ENCODE results near the gene NEXN. TPM values are rescaled to one million over a fixed set of nuclear protein-coding genes. Genes with fewer than 3 reads are reported as not detected.

Gene NEXN
- total RNA-seq, 2 experiments from 2014 or later, result not detected

DNA sequence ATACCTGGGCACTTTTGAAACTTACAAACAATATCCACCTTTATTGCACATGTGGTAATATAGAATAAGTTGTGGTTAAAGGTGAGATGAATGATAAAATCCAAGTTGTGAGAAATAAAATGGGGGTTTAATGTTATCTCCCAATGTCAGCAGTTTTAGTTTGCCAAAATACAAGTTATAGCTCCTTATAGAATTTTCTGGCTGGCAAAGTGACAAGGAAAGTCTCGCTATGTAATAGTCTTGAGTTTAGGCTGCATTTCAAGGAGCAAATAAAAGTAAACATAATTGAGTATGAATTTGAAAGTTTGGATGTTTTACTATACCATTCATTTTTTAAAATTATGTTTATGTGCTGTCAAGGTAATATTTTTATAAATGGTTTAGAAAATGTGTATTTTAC lies 15.0 kb upstream of the NEXN start:
- H3K4me1 ChIP-seq (ENCODE audit: insufficient read depth, low read length, poor library complexity, severe bottlenecking), result no peaks in the 10 kb centered on the region
- H3K79me2 ChIP-seq (ENCODE audit: insufficient read depth, low read depth, low read length), result no peaks in the 10 kb centered on the region
- no peak overlapping the region for H2AFZ ChIP-seq (ENCODE audit: low read length)
- H3K9me2 ChIP-seq (ENCODE audit: insufficient read depth, low read length), result no peaks in the 10 kb centered on the region
- no peaks in the 10 kb centered on the region for H3K9me3 ChIP-seq (ENCODE audit: low read length)
- POLR2A ChIA-PET, result interaction anchor here (0.7 to 1.2 kb wide), 2 partner anchors 75 to 156 kb away, joined by 3 read pairs; no protein-coding TSS in a partner anchor
- H3K4me2 ChIP-seq (ENCODE audit: low read length), result no peak overlapping the region
- no peak overlapping the region for H3K27ac ChIP-seq (ENCODE audit: low read depth, low read length, poor library complexity, severe bottlenecking)
- intact Hi-C loops (cut with micrococcal nuclease; ENCODE audit: unreplicated experiment), result no loop called here
- no peak overlapping the region for H3K4me3 ChIP-seq (ENCODE audit: low read depth, low read length, poor library complexity, severe bottlenecking)
- no peak for DNase-seq (ENCODE audit: low spot score)
- no TSS peak for BruUV-seq (replicated peaks)
- peaks cover 7% of the 10 kb centered on the region; the same call in 1 of the 2 replicates for H3K36me3 ChIP-seq (ENCODE audit: insufficient read depth, low read length)
- TF ChIP-seq, protein P1, sequence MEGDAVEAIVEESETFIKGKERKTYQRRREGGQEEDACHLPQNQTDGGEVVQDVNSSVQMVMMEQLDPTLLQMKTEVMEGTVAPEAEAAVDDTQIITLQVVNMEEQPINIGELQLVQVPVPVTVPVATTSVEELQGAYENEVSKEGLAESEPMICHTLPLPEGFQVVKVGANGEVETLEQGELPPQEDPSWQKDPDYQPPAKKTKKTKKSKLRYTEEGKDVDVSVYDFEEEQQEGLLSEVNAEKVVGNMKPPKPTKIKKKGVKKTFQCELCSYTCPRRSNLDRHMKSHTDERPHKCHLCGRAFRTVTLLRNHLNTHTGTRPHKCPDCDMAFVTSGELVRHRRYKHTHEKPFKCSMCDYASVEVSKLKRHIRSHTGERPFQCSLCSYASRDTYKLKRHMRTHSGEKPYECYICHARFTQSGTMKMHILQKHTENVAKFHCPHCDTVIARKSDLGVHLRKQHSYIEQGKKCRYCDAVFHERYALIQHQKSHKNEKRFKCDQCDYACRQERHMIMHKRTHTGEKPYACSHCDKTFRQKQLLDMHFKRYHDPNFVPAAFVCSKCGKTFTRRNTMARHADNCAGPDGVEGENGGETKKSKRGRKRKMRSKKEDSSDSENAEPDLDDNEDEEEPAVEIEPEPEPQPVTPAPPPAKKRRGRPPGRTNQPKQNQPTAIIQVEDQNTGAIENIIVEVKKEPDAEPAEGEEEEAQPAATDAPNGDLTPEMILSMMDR (conservative IDR thresholded peaks at IDR 0.05; ENCODE audit: low read length), result no peak
- no peak for TF ChIP-seq EZH2phosphoT487 (IDR thresholded peaks at IDR 0.05; ENCODE audit: borderline replicate concordance, low read depth, low read length)
- CTCF ChIA-PET (ENCODE audit: unreplicated experiment), result no interaction called here
- no peaks in the 10 kb centered on the region for H4K20me1 ChIP-seq (ENCODE audit: insufficient read depth, low read length)

DNA sequence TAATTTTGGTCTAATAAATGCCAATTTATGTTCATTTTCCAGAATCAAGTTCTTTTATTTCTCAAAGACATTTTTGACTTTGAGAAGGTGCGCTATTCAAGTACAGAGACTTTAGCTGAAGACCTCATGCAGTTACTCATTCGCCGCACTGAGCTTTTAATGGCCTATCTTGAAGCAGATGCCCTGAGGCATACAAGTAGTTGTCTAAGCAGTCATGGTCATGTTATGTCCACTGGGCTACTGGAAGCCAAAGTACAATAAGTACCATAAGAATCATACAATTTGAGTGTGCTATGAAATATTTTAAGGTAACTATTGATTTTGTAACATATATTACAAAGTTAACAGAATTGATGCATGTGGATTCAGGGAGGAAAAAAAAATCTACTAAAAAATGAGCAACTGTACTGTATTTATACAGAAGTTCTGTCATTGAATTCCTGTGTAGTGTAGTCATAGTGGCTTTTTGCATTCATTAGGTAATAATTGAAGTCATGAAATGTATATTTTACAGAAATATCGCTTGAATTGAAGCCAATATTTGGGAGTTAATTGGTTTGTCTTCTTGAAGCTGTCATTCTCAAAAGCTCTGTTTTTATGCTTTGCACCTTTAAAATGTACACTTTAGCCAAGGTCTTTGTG lies 13.5 kb upstream of the NEXN start:
- H3K9me3 ChIP-seq (ENCODE audit: low read length), result no peaks in the 10 kb centered on the region
- TF ChIP-seq EZH2phosphoT487 (IDR thresholded peaks at IDR 0.05; ENCODE audit: borderline replicate concordance, low read depth, low read length), result no peak
- TF ChIP-seq, protein P1 (conservative IDR thresholded peaks at IDR 0.05; ENCODE audit: low read length), result no peak
- H3K36me3 ChIP-seq (ENCODE audit: insufficient read depth, low read length), result peaks cover 7% of the 10 kb centered on the region; the same call in 1 of the 2 replicates
- H3K4me1 ChIP-seq (ENCODE audit: insufficient read depth, low read length, poor library complexity, severe bottlenecking), result no peaks in the 10 kb centered on the region
- no peaks in the 10 kb centered on the region for H4K20me1 ChIP-seq (ENCODE audit: insufficient read depth, low read length)
- intact Hi-C loops (cut with micrococcal nuclease; ENCODE audit: unreplicated experiment), result no loop called here
- no peak for DNase-seq (ENCODE audit: low spot score)
- H3K4me2 ChIP-seq (ENCODE audit: low read length), result no peak overlapping the region
- H2AFZ ChIP-seq (ENCODE audit: low read length), result no peak overlapping the region
- no peaks in the 10 kb centered on the region for H3K79me2 ChIP-seq (ENCODE audit: insufficient read depth, low read depth, low read length)
- no TSS peak for BruUV-seq (replicated peaks)
- ChIA-PET CTCF (ENCODE audit: unreplicated experiment) (no interaction called here), POLR2A (interaction anchor here (0.6 to 0.7 kb wide), 2 partner anchors 53 to 143 kb away, joined by 3 read pairs; no protein-coding TSS in a partner anchor)
- no peaks in the 10 kb centered on the region for H3K9me2 ChIP-seq (ENCODE audit: insufficient read depth, low read length)
- H3K27ac ChIP-seq (ENCODE audit: low read depth, low read length, poor library complexity, severe bottlenecking), result no peak overlapping the region
- H3K4me3 ChIP-seq (ENCODE audit: low read depth, low read length, poor library complexity, severe bottlenecking), result no peak overlapping the region

DNA sequence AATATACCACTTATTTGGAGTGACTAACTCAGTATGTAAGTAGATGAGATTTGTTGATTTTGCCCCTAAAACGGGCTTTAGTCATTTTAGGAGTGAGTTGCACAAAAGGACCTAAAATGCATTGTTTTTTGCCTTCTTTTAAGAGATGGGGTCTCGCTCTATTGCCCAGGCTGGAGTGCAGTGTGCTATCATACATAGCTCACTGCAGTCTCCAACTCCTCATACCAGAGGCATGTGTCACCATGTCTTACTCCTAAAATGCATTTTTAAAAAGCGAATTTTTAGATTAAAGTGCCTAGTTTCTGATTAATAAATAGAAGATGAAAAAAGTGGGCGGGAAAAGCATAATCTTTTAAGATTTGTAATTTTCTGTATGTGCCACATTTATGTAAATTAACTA lies 11.5 kb upstream of the NEXN start:
- no peak overlapping the region for H2AFZ ChIP-seq (ENCODE audit: low read length)
- TF ChIP-seq, protein P1 (conservative IDR thresholded peaks at IDR 0.05; ENCODE audit: low read length), result no peak
- no peak for TF ChIP-seq EZH2phosphoT487 (IDR thresholded peaks at IDR 0.05; ENCODE audit: borderline replicate concordance, low read depth, low read length)
- POLR2A ChIA-PET, result interaction anchor here (1.3 kb wide), 1 partner anchor 29 kb away, joined by 3 read pairs; no protein-coding TSS in a partner anchor
- no peak overlapping the region for H3K27ac ChIP-seq (ENCODE audit: low read depth, low read length, poor library complexity, severe bottlenecking)
- no peaks in the 10 kb centered on the region for H3K9me2 ChIP-seq (ENCODE audit: insufficient read depth, low read length)
- no peak overlapping the region for H3K4me3 ChIP-seq (ENCODE audit: low read depth, low read length, poor library complexity, severe bottlenecking)
- no peaks in the 10 kb centered on the region for H3K79me2 ChIP-seq (ENCODE audit: insufficient read depth, low read depth, low read length)
- intact Hi-C loops (cut with micrococcal nuclease; ENCODE audit: unreplicated experiment), result no loop called here
- BruUV-seq (replicated peaks), result no TSS peak
- H3K4me2 ChIP-seq (ENCODE audit: low read length), result no peak overlapping the region
- peaks cover 7% of the 10 kb centered on the region; the same call in 1 of the 2 replicates for H3K36me3 ChIP-seq (ENCODE audit: insufficient read depth, low read length)
- no peaks in the 10 kb centered on the region for H3K9me3 ChIP-seq (ENCODE audit: low read length)
- DNase-seq (ENCODE audit: low spot score), result no peak
- H3K4me1 ChIP-seq (ENCODE audit: insufficient read depth, low read length, poor library complexity, severe bottlenecking), result no peaks in the 10 kb centered on the region
- CTCF ChIA-PET (ENCODE audit: unreplicated experiment), result no interaction called here
- H4K20me1 ChIP-seq (ENCODE audit: insufficient read depth, low read length), result no peaks in the 10 kb centered on the region

Measured in OCI-LY7 (cell line).